H1 (cell line): ENCODE data around the gene GALK1. TPM values are rescaled to one million over a fixed set of nuclear protein-coding genes. Genes with fewer than 3 reads are reported as not detected.

ENCODE experiments used
- CTCF ChIA-PET: fragments of 300-600 bp; sonication (Branson Sonifier 250); formaldehyde crosslinking; loops from one replicate; lab custom pipeline; 2021; ENCODE audit not compliant: partially characterized antibody; lab: Charles Lee
- POLR2A ChIA-PET: fragments of 300-600 bp; sonication (Branson Sonifier 250); formaldehyde crosslinking; loops from one replicate; lab custom pipeline; 2021; ENCODE audit warnings: inconsistent platforms; ENCODE audit not compliant: partially characterized antibody; lab: Charles Lee
- DNase-seq, 2 experiments: peaks; one replicate each; pipeline versions ENCODE4 v3.0.0 to v3.0.0-alpha.2; 2010 to 2022; ENCODE audit warnings: low spot score in 2 of 2, low read depth in 1 of 2, mixed read lengths in 1 of 2
- FAIRE-seq: peaks from 2 replicates; lab custom pipeline; 2011; peaks lifted over from hg19 to GRCh38; lab: Jason Lieb, UNC
- H2AFZ ChIP-seq: 2 replicates; pipeline ENCODE4 v1.8.1; 2012; ENCODE audit warnings: low read length, inconsistent platforms
- H2AK5ac ChIP-seq: 2 replicates; pipeline ENCODE4 v1.6.1; 2013; ENCODE audit warnings: low read depth, low read length
- H2BK120ac ChIP-seq: replicated peaks from 2 replicates; pipeline ENCODE3; 2013; ENCODE audit warnings: low read depth, low read length, inconsistent platforms
- H2BK12ac ChIP-seq: 2 replicates; pipeline ENCODE4 v1.6.1; 2013; ENCODE audit warnings: low read depth, low read length
- H2BK15ac ChIP-seq: 2 replicates; pipeline ENCODE4 v1.6.1; 2013; ENCODE audit warnings: low read length
- H2BK20ac ChIP-seq: 2 replicates; pipeline ENCODE4 v1.6.1; 2013; ENCODE audit warnings: low read length
- H2BK5ac ChIP-seq: 2 replicates; pipeline ENCODE4 v1.6.1; 2013; ENCODE audit warnings: low read depth, low read length
- H3K14ac ChIP-seq: 2 replicates; pipeline ENCODE4 v1.6.1; 2013; ENCODE audit warnings: inconsistent platforms; ENCODE audit not compliant: insufficient read length
- H3K18ac ChIP-seq: 2 replicates; pipeline ENCODE4 v1.6.1; 2013; ENCODE audit warnings: low read length; ENCODE audit errors: extremely low read depth
- H3K23ac ChIP-seq: 2 replicates; pipeline ENCODE4 v1.6.1; 2013; ENCODE audit warnings: inconsistent platforms; ENCODE audit not compliant: insufficient read length
- H3K23me2 ChIP-seq: 2 replicates; pipeline ENCODE4 v1.6.1; 2013; ENCODE audit warnings: low read depth, low read length
- H3K27ac ChIP-seq: 2 replicates; pipeline ENCODE4 v1.6.1; 2011; ENCODE audit warnings: low read depth, low read length, inconsistent platforms
- H3K27me3 ChIP-seq, 4 experiments: replicated peaks in 1 of 4; 1 replicate in 1 of 4; 2 replicates in 3 of 4; pipeline versions ENCODE4 v1.6.1 to v1.8.1; 2011 to 2013; ENCODE audit warnings: low read length in 3 of 4, mild to moderate bottlenecking in 3 of 4, inconsistent platforms in 2 of 4, mixed read lengths in 2 of 4, moderate library complexity in 1 of 4; ENCODE audit not compliant: control insufficient read depth in 3 of 4, insufficient read depth in 3 of 4; ENCODE audit errors: extremely low read depth in 1 of 4
- H3K36me3 ChIP-seq, 4 experiments: 2 replicates each; pipeline versions ENCODE4 v1.6.1 to v1.8.1; 2011 to 2013; ENCODE audit warnings: mild to moderate bottlenecking in 4 of 4, low read length in 3 of 4, moderate library complexity in 2 of 4, control low read depth in 1 of 4, inconsistent platforms in 1 of 4; ENCODE audit not compliant: insufficient read depth in 4 of 4, control insufficient read depth in 2 of 4
- H3K4ac ChIP-seq: replicated peaks from 2 replicates; pipeline ENCODE3; 2013; ENCODE audit warnings: low read length, low read depth, mixed read lengths, inconsistent platforms; ENCODE audit not compliant: insufficient read length
- H3K4me1 ChIP-seq, 4 experiments: replicated peaks in 1 of 4; 1 replicate in 1 of 4; 2 replicates in 3 of 4; pipeline versions ENCODE4 v1.6.1 to v1.8.1; 2011 to 2013; ENCODE audit warnings: low read length in 3 of 4, inconsistent platforms in 2 of 4, mixed read lengths in 1 of 4; ENCODE audit not compliant: insufficient read depth in 4 of 4, control insufficient read depth in 3 of 4
- H3K4me2 ChIP-seq, 2 experiments: 2 replicates each; pipeline versions ENCODE4 v1.6.1 to v1.8.1; 2011 to 2013; ENCODE audit warnings: low read depth in 2 of 2, low read length in 2 of 2, control low read depth in 1 of 2, inconsistent platforms in 1 of 2, mild to moderate bottlenecking in 1 of 2; ENCODE audit not compliant: insufficient read depth in 1 of 2
- H3K4me3 ChIP-seq, 4 experiments: fragments of 200-600, 300-600 bp in 1 of 4; sonication (generic), shearing (Covaris generic), sonication (Bioruptor Twin) in 1 of 4; 2 replicates each; pipeline versions ENCODE4 v1.5.1 to v1.8.1; 2011 to 2016; ENCODE audit warnings: low read length in 4 of 4, low read depth in 3 of 4, control low read depth in 2 of 4, inconsistent platforms in 2 of 4, mild to moderate bottlenecking in 2 of 4, mixed read lengths in 1 of 4, moderate library complexity in 1 of 4; ENCODE audit not compliant: insufficient read depth in 2 of 4; ENCODE audit errors: extremely low read depth in 1 of 4
- H3K56ac ChIP-seq: replicated peaks from 2 replicates; pipeline ENCODE3; 2013; ENCODE audit warnings: low read depth, mild to moderate bottlenecking, mixed read lengths, low read length, inconsistent platforms; ENCODE audit not compliant: insufficient read length
- H3K79me1 ChIP-seq: 2 replicates; pipeline ENCODE4 v1.6.1; 2013; ENCODE audit warnings: low read depth, low read length, control low read depth
- H3K79me2 ChIP-seq, 2 experiments: 2 replicates each; pipeline versions ENCODE4 v1.6.1 to v1.8.1; 2012 to 2013; ENCODE audit warnings: low read length in 2 of 2, mild to moderate bottlenecking in 2 of 2, inconsistent platforms in 1 of 2; ENCODE audit not compliant: insufficient read depth in 2 of 2, control insufficient read depth in 1 of 2
- H3K9ac ChIP-seq, 4 experiments: replicated peaks in 1 of 4; 1 replicate in 1 of 4; 2 replicates in 3 of 4; pipeline versions ENCODE4 v1.6.1 to v1.8.1; 2011 to 2013; ENCODE audit warnings: low read depth in 3 of 4, low read length in 3 of 4, control low read depth in 2 of 4, mild to moderate bottlenecking in 2 of 4, moderate library complexity in 2 of 4, inconsistent platforms in 1 of 4; ENCODE audit errors: extremely low read depth in 1 of 4
- H3K9me3 ChIP-seq, 2 experiments: 2 replicates each; pipeline versions ENCODE4 v1.6.1 to v1.8.1; 2012 to 2013; ENCODE audit warnings: mild to moderate bottlenecking in 2 of 2, moderate library complexity in 2 of 2, control low read depth in 1 of 2, inconsistent platforms in 1 of 2, low read depth in 1 of 2, low read length in 1 of 2, mixed read lengths in 1 of 2; ENCODE audit not compliant: insufficient read depth in 2 of 2
- H4K20me1 ChIP-seq, 2 experiments: replicated peaks in 1 of 2; 2 replicates each; pipeline versions ENCODE3 to v1.8.1; 2011 to 2013; ENCODE audit warnings: inconsistent platforms in 2 of 2, low read length in 2 of 2, mild to moderate bottlenecking in 1 of 2; ENCODE audit not compliant: insufficient read depth in 2 of 2, control insufficient read depth in 1 of 2
- H4K5ac ChIP-seq: 2 replicates; pipeline ENCODE4 v1.6.1; 2013; ENCODE audit warnings: low read length, low read depth, mixed read lengths, inconsistent platforms; ENCODE audit not compliant: insufficient read length
- H4K8ac ChIP-seq: 2 replicates; pipeline ENCODE4 v1.8.0; 2013; ENCODE audit warnings: mild to moderate bottlenecking, moderate library complexity, low read length, inconsistent platforms; ENCODE audit not compliant: insufficient read depth; ENCODE audit errors: extremely low read depth
- H4K91ac ChIP-seq: replicated peaks from 2 replicates; pipeline ENCODE3; 2013; ENCODE audit warnings: low read length, mixed read lengths, inconsistent platforms; ENCODE audit not compliant: insufficient read length
- BRCA1 ChIP-seq: IDR thresholded peaks from 2 replicates; pipeline ENCODE4 v1.6.1; 2012; ENCODE audit warnings: low read depth, low read length, improper control_type of control experiment
- CHD1 ChIP-seq: IDR thresholded peaks from 2 replicates; pipeline ENCODE4 v1.6.1; 2012; ENCODE audit warnings: low read depth, low read length, improper control_type of control experiment
- GABPA ChIP-seq: IDR thresholded peaks from 2 replicates; pipeline ENCODE4 v1.6.1; 2011; ENCODE audit warnings: mild to moderate bottlenecking, low read length, moderate library complexity, borderline replicate concordance; ENCODE audit not compliant: insufficient read depth
- POLR2A ChIP-seq, 2 experiments: IDR thresholded peaks; 1 replicate in 1 of 2; 2 replicates in 1 of 2; pipeline ENCODE4 v1.6.1; 2011; ENCODE audit warnings: low read depth in 2 of 2, low read length in 2 of 2, mild to moderate bottlenecking in 2 of 2; ENCODE audit errors: control extremely low read depth in 1 of 2
- POLR2AphosphoS5 ChIP-seq: IDR thresholded peaks from 2 replicates; pipeline ENCODE4 v1.6.1; 2011; ENCODE audit warnings: low read depth, low read length
- SIRT6 ChIP-seq: IDR thresholded peaks from one replicate; pipeline ENCODE4 v1.7.1; 2012; ENCODE audit warnings: low read length, inconsistent platforms
- SP2 ChIP-seq: IDR thresholded peaks from 2 replicates; pipeline ENCODE4 v1.6.1; 2012; ENCODE audit warnings: mild to moderate bottlenecking, low read length, inconsistent platforms
- SP4 ChIP-seq: IDR thresholded peaks from 2 replicates; pipeline ENCODE4 v1.6.1; 2012; ENCODE audit warnings: low read length, inconsistent platforms
- YY1 ChIP-seq: IDR thresholded peaks from 2 replicates; pipeline ENCODE4 v1.6.1; 2011; ENCODE audit warnings: low read depth, mild to moderate bottlenecking, low read length
- WGBS, 2 experiments: shearing (Covaris generic) in 1 of 2; methylation state at CpG; one replicate each; pipeline versions ENCODE4 v1.1.6 to v1.1.7; 2013 to 2015; ENCODE audit warnings: low lambda C conversion rate in 2 of 2, mixed read lengths in 2 of 2, inconsistent platforms in 1 of 2, low coverage in 1 of 2, missing lambda C conversion rate in 1 of 2; ENCODE audit not compliant: insufficient replicate concordance in 2 of 2, insufficient coverage in 1 of 2, insufficient read length in 1 of 2; ENCODE audit errors: extremely low coverage in 1 of 2, missing lambda C conversion rate in 1 of 2; 5-methylcytosine and 5-hydroxymethylcytosine counted together
- polyA plus RNA-seq, 7 experiments: library from polyadenylated mRNA; depleted of rRNA in 3 of 7; stranded (reverse) in 5 of 7; unstranded in 2 of 7; fragments of >200 nt in 5 of 7; fragments of 200-250 nt in 2 of 7; gene quantifications; 1 replicate in 5 of 7; 2 replicates in 1 of 7; 4 replicates in 1 of 7; pipeline versions ENCODE4 v1.2.1 to v1.2.3, GENCODE V29; 2011 to 2013; ENCODE audit warnings: missing spikeins in 2 of 7, mixed read lengths in 2 of 7
- total RNA-seq: library from RNA; stranded (reverse); fragmentation: NEBNext Ultra II Directional; extraction: Animal tissue kit (Norgen Biotek cat#: 25700); gene quantifications from 2 replicates; pipeline ENCODE4 v1.2.1, GENCODE V29; 2021
- TF ChIP-seq, protein P1 (sequence below): IDR thresholded peaks from 2 replicates; pipeline ENCODE4 v1.6.1; 2012; ENCODE audit warnings: inconsistent platforms

Gene GALK1
- total and polyA plus RNA-seq, 2 of the 8 experiments (the other 6 are each of a cell fraction or from before 2014, with no cell fraction given), result 34.1 to 47.9 TPM

- H2BK12ac ChIP-seq, result no peak overlapping the region
- no peak overlapping the region for H2BK15ac ChIP-seq
- H3K4me1 ChIP-seq, result no peaks in the 10 kb centered on the region
- CTCF ChIA-PET, result interaction anchor here (1.0 to 12.3 kb wide), 6 partner anchors 9 to 103 kb away, joined by 3 to 312 read pairs (median 12); partner anchors contain the start of gene SMIM5
- no peak overlapping the region for H2AFZ ChIP-seq
- H3K27me3 ChIP-seq, result no peaks in the 10 kb centered on the region
- no peak overlapping the region for H3K4me3 ChIP-seq
- no peak overlapping the region for H4K8ac ChIP-seq
- WGBS, 2 experiments, result 96% methylated on average over 14 of the region's 14 CpGs; no CpG with 5 or more reads in 1 of the 2 experiments
- no peak overlapping the region for H3K23ac ChIP-seq
- no peak overlapping the region for H3K18ac ChIP-seq
- no peak overlapping the region for H3K4me2 ChIP-seq
- POLR2A ChIA-PET, result interaction anchor here (0.7 to 1.5 kb wide), 3 partner anchors 11 to 40 kb away, joined by 3 read pairs; a partner anchor contains a TSS
- no peaks in the 10 kb centered on the region for H3K36me3 ChIP-seq
- DNase-seq (no peak), FAIRE-seq (no peak)
- H3K79me2 ChIP-seq, result no peaks in the 10 kb centered on the region
- H4K20me1 ChIP-seq, result peaks cover 0 to 2% of the 10 kb centered on the region in 2 experiments
- no peaks in the 10 kb centered on the region for H3K23me2 ChIP-seq
- no peak overlapping the region for H2AK5ac ChIP-seq
- H3K9me3 ChIP-seq, result no peaks in the 10 kb centered on the region
- H3K79me1 ChIP-seq, result no peaks in the 10 kb centered on the region
- H3K27ac ChIP-seq, result no peak overlapping the region
- H3K14ac ChIP-seq, result no peak overlapping the region
- no peak overlapping the region for H3K9ac ChIP-seq
- no peak overlapping the region for H4K91ac ChIP-seq
- TF ChIP-seq SP4, result no peak
- no peak for TF ChIP-seq GABPA
- TF ChIP-seq, protein P1, sequence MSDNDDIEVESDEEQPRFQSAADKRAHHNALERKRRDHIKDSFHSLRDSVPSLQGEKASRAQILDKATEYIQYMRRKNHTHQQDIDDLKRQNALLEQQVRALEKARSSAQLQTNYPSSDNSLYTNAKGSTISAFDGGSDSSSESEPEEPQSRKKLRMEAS, result no peak
- TF ChIP-seq CHD1, result no peak
- no peak for TF ChIP-seq BRCA1
- no peak for TF ChIP-seq POLR2AphosphoS5
- no peak for TF ChIP-seq SIRT6
- no peak for TF ChIP-seq SP2
- no peak for TF ChIP-seq YY1
- TF ChIP-seq POLR2A (IDR thresholded peaks at IDR 0.05; ENCODE audit: control extremely low read depth in 1 of 2, low read depth in 2 of 2, low read length in 2 of 2), result no peak
- no peak overlapping the region for H2BK120ac ChIP-seq
- no peak overlapping the region for H4K5ac ChIP-seq
- H2BK5ac ChIP-seq, result no peak overlapping the region
- no peak overlapping the region for H2BK20ac ChIP-seq
- no peak overlapping the region for H3K56ac ChIP-seq
- H3K4ac ChIP-seq, result no peak overlapping the region
Measured at GRCh38 chr17:75739801-75740200, 25.2 kb downstream of the GALK1 start.
